HG03432 (cell line): ENCODE measurements around the gene ZNF107.
"Not testable (repeated sequence)": the region's sequence is repeated elsewhere in the genome, so short reads cannot be mapped to it uniquely, and the experiment has no call there.

Experiments used
- ATAC-seq: cut with Tn5 transposase; IDR thresholded peaks from one replicate; pipeline ENCODE4 v1.9.1; 2021; ENCODE audit warnings: mild to moderate bottlenecking, moderate library complexity; ENCODE audit not compliant: unreplicated experiment

The ZNF107 gene

DNA sequence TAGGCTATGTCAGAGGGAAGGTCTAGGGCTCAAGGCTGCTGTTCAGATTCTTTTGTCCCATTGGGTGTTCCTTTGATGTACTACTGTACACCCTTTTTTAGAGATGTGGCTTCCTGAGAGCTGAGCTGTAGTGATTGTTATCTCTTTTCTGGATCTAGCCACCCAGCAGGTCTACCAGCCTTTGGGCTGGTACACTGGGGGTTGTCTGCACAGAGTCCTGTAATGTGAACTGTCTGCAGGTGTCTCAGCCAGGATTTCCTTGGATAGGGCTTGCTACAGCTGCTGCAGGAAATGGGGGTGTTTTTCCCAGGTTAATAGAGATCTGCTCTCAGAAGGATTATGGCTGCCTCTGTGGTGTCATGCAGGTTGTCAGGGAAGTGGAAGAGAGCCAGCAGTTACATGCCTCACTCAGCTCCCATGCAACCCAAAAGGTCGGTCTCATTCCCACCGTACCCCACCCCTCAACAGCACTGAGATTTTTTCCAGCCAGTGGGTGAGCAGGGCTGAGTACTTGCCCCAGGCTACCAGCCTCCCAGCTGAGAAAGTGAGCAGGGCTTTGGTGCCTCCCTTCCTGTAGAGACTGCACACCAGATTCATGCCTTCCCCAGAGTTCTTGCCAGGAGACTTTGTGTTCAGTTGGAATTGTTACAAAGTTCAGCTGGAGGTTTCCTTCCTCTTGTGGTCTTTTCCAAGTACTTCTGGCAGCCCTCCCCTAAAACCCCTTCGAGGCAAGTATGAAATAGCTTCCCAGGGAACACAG is 63.3 kb downstream of the ZNF107 start:
- ATAC-seq: no peak

DNA sequence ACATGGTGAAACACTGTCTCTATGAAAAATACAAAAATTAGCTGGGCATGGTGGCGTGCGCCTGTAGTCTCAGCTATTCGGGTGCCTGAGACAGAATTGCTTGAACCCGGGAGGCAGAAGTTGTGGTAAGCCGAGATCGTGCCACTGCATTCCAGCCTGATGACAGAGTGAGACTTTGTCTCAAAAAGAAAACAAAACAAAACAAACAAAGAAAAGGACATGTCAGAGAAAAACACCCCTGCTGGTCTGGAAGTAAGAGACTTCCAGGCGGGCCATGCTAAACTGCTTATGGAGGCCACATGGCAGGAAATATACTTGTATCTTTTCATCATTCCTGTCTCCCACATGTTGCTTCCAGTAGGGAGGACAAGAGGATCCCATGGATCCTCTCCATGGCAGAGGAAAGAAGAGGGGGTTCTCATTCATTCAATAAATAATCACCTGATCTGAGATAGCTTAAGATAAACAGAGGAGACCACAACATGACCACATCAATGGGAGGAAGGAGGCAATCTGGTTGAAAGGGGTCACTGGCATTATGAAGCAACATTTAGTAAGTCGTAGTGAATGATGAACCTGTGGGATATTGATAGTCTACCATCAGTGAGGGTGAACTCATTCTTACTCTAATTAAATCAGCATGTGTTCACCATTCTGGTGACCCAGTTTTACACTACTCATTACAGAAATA is 67.8 kb downstream of the ZNF107 start:
- no peak for ATAC-seq

DNA sequence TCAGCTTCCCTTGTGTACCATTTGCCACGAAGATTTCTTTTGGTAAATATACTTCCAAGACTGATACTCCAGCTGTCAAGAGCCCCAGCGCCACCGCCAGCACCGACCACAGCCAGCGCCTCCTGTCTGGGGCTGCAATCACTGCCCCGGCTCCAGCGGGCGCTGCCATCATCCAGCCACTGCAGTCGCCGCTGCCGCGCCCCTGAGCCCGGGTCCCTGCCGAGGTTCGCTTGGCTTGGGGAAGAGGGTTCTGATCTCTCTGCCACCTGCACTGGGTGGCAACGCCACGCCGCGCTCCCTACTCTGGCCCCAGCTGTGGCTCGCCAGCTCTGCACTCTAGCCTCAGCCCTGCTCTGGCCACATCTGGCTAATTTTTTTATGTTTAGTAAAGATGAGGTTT is 70.6 kb downstream of the ZNF107 start:
- no peak for ATAC-seq

DNA sequence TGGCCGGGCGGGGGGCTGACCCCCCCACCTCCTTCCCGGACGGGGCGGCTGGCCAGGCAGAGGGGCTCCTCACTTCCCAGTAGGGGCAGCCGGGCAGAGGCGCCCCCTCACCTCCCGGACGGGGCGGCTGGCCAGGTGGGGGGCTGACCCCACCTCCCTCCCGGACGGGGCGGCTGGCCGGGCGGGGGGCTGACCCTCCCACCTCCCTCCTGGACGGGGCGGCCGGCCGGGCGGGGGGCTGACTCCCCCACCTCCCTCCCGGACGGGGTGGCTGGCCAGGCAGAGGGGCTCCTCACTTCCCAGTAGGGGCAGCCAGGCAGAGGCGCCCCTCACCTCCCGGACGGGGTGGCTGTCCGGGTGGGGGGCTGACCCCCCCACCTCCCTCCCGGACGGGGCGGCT is 72.5 kb downstream of the ZNF107 start:
- ATAC-seq: not testable (repeated sequence)

DNA sequence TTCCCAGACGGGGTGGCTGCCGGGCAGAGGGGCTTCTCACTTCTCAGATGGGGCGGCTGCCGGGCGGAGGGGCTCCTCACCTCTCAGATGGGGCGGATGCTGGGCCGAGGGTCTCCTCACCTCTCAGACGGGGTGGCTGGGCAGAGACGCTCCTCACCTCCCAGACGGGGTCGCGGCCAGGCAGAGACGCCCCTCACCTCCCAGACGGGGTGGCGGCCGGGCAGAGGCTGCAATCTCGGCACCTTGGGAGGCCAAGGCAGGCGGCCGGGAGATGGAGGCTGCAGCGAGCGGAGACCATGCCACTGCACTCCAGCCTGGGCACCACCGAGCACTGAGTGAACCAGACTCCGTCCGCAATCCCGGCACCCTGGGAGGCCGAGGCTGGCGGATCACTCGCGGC is 73.0 kb downstream of the ZNF107 start:
- not testable (repeated sequence) for ATAC-seq

DNA sequence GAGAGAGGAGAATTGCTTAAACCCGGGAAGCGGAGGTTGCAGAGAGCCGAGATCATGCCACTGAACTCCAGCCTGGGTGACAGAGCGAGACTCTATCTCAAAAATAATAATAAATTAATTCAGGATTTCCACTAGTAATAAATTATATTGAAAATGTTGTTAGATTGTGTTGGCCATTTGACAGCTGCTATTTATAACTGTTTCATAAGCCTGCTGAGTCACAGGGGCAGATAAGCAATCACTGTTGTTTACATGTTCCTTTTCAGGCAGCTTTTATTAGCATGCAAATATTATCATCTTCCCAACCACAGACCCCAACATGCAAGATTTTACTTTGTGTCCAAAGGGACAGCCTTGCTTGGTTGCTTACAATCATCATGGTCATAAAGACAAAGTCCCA is 78.7 kb downstream of the ZNF107 start:
- no peak for ATAC-seq

DNA sequence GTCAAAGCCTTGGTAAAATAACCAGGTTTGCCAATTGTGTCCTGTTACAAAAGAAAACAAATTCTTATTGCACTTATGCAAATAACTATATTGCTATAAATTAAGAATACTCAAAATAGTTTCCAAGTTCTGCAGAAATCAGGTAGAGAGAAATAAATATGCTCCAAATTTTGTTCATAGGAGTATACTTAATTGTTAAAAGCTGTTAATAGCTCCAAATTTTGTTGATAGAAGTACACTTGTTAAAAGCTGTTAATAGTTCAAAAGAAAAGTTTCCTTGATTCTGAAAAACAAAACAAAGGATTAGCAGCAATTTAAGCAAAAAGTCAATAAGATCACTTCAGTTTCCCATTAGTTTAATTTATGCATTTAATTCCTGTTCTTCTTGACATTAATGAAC is 81.9 kb downstream of the ZNF107 start:
- no peak for ATAC-seq

DNA sequence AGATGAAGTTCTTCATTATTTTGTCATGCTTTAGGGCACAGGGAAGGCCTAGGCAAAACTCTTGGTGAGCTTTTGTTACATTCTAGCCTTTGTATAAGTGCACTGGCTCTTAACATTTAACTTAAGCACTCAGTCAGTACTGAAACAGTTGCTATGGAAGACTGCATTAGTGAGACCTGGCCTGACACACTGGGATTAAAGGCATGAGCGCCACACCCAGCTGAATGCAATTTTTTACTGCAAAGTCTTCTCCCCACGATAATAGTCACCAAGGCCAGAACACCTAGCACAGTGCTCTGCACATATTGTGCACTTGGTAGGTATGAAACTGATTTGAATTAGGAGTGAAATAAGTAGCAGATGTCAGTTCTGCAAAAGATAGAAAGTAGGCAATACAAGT is 87.1 kb downstream of the ZNF107 start:
- ATAC-seq: no peak

DNA sequence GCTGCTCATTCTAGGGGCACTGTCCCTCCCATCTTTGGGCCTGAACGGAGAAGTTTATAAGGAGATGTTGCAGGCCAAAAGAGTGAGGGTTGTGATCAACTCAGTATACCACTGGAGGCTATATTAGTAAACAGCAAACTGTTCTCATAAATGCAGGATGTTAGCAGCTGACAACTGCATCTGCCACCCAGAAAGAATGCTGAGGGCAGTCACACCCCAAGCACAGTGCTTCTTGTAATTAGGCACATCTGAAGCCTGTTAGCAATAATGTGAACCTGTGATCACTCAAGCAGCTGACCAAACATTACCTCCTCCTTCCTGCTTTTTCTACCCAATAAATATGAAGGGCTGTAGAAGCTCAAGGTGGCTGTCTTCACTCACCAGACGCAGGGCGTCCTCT is 89.9 kb downstream of the ZNF107 start:
- no peak for ATAC-seq

DNA sequence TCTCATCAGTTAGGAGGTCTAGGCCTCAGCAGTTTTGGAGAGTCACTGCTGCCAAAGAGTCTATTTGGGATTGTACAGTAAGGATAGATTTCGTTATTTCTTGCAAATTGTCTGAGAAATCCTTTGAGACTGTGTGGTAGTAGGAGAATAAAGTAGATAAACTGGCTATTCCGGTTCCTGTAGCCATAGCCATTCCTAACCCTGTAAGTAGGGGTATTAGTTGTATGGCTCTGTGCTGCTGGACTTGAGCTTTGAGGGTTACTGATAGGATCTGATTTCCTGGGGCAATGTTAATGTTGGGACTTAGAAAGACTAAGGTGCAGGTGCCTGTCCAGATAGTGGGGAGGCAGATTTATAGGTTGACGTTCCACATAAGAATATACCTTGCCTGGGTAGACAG is 92.2 kb downstream of the ZNF107 start:
- no peak for ATAC-seq
